Stimulated activated CD4-positive, alpha-beta T cell treated with anti-CD3 and anti-CD28 coated beads, Interleukin-2, amount 100 ng/mL, for 4 hours (primary cell): ENCODE data around the gene CLDN2.
"Not testable (repeated sequence)": the region's sequence is repeated elsewhere in the genome, so short reads cannot be mapped to it uniquely, and the experiment has no call there.

Experiments
- DNase-seq: peaks from one replicate; pipeline ENCODE4 v3.0.0-alpha.2; 2020; ENCODE audit warnings: low read depth

CLDN2 gene

GRCh38 chrX:106963111-106963510 lies 42.9 kb downstream of the CLDN2 start:
- no peak for DNase-seq

- DNase-seq = no peak
Observed at GRCh38 chrX:106964290-106964689, 44.1 kb downstream of the CLDN2 start.

GRCh38 chrX:106966547-106966946 lies 46.3 kb downstream of the CLDN2 start:
- DNase-seq = not testable (repeated sequence)

- no peak for DNase-seq
Observed at GRCh38 chrX:106972896-106973295, 52.7 kb downstream of the CLDN2 start.

- DNase-seq = no peak
Observed at GRCh38 chrX:106973433-106974149, 53.4 kb downstream of the CLDN2 start.

GRCh38 chrX:106976416-106976815 lies 56.2 kb downstream of the CLDN2 start:
- DNase-seq = no peak
